ENCODE results near the gene HDHD5.

HDHD5 gene

GRCh38 chr22:17198170-17199002 is 39.3 kb upstream of the HDHD5 start:
- Histone ChIP-seq H3K23ac (ENCODE audit: low read length) (no peak overlapping the region), H3K36me3 (ENCODE audit: control insufficient read depth in 1 of 2, insufficient read depth in 2 of 2, low read length in 2 of 2) (no peaks in the 10 kb centered on the region), H3K4ac (ENCODE audit: low read depth, low read length) (peak overlapping the region; percentile 10), H4K91ac (ENCODE audit: low read depth, low read length) (peak overlapping the region; percentile 65), H2BK120ac (ENCODE audit: insufficient read depth, low read length, poor library complexity) (peak overlapping the region; percentile 11), H3K4me2 (ENCODE audit: low read length) (peak overlapping the region; percentile 62), H3K14ac (ENCODE audit: low read length) (peak overlapping the region; percentile 0), H3K4me1 (ENCODE audit: control insufficient read depth in 1 of 2, insufficient read depth in 2 of 2, low read length in 2 of 2) (peaks cover 4 to 6% of the 10 kb centered on the region in 2 experiments), H2AK5ac (ENCODE audit: low read length) (no peak overlapping the region), H3K9ac (ENCODE audit: low read length) (no peak overlapping the region), H2BK5ac (ENCODE audit: low read depth, low read length, poor library complexity) (no peak overlapping the region), H3K18ac (ENCODE audit: low read length) (no peak overlapping the region), H3K79me2 (ENCODE audit: control insufficient read depth, insufficient read depth, low read length, poor library complexity) (no peaks in the 10 kb centered on the region), H3K27ac (ENCODE audit: low read depth, low read length) (peak overlapping the region; percentile 41), H4K12ac (ENCODE audit: low read depth, low read length) (peak overlapping the region; percentile 33), H4K8ac (ENCODE audit: low read depth, low read length) (peak overlapping the region; percentile 73), H2AFZ (ENCODE audit: insufficient read depth, low read length, poor library complexity) (peak overlapping the region; percentile 38), H3K79me1 (ENCODE audit: low read length) (peaks cover 5% of the 10 kb centered on the region), H3K27me3 (ENCODE audit: insufficient read depth, low read length) (no peaks in the 10 kb centered on the region), H3K9me3 (ENCODE audit: insufficient read depth, low read depth, low read length) (no peaks in the 10 kb centered on the region), H2BK12ac (ENCODE audit: low read length) (no peak overlapping the region), H3K4me3 (ENCODE audit: low read depth, low read length) (peak overlapping the region; percentile 30)
- WGBS (ENCODE audit: extremely low coverage, insufficient coverage, insufficient read length): no CpG with 5 or more reads among the region's 29 CpGs
- DNase-seq: no peak

DNA sequence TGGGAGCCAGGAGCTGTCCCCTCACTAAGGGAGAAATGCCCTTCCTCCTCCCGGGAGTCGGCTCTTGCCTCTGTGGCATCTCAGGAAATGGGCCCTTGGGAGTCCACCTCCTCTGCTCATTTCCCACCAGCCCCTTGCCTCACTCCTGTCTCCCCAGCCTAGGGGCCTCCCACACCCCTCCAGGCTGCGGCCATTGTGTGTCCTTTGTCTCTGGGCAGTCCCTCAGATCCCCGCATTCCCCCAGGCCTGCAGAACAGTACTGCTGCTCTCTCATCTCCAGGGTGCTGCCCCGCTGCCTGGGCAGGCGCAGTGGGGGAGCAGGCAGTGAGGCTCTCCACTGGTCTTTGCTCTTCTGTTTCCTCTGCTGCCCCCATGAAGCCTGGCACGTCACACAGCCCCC is 35.1 kb upstream of the HDHD5 start:
- Histone ChIP-seq H3K4ac (ENCODE audit: low read depth, low read length) (no peak overlapping the region), H3K36me3 (ENCODE audit: control insufficient read depth in 1 of 2, insufficient read depth in 2 of 2, low read length in 2 of 2) (peaks cover 0 to 3% of the 10 kb centered on the region in 2 experiments), H2BK12ac (ENCODE audit: low read length) (no peak overlapping the region), H3K79me2 (ENCODE audit: control insufficient read depth, insufficient read depth, low read length, poor library complexity) (no peaks in the 10 kb centered on the region), H3K4me2 (ENCODE audit: low read length) (no peak overlapping the region), H3K23ac (ENCODE audit: low read length) (no peak overlapping the region), H3K27me3 (ENCODE audit: insufficient read depth, low read length) (no peaks in the 10 kb centered on the region), H3K14ac (ENCODE audit: low read length) (no peak overlapping the region), H3K9ac (ENCODE audit: low read length) (no peak overlapping the region), H3K18ac (ENCODE audit: low read length) (no peak overlapping the region), H3K4me1 (ENCODE audit: control insufficient read depth in 1 of 2, insufficient read depth in 2 of 2, low read length in 2 of 2) (peaks cover under 1 to 3% of the 10 kb centered on the region in 2 experiments), H3K4me3 (ENCODE audit: low read depth, low read length) (no peak overlapping the region), H4K91ac (ENCODE audit: low read depth, low read length) (no peak overlapping the region), H3K9me3 (ENCODE audit: insufficient read depth, low read depth, low read length) (no peaks in the 10 kb centered on the region), H2BK120ac (ENCODE audit: insufficient read depth, low read length, poor library complexity) (no peak overlapping the region), H2AFZ (ENCODE audit: insufficient read depth, low read length, poor library complexity) (no peak overlapping the region), H2AK5ac (ENCODE audit: low read length) (no peak overlapping the region), H3K79me1 (ENCODE audit: low read length) (peaks cover 4% of the 10 kb centered on the region), H2BK5ac (ENCODE audit: low read depth, low read length, poor library complexity) (no peak overlapping the region), H3K27ac (ENCODE audit: low read depth, low read length) (no peak overlapping the region), H4K12ac (ENCODE audit: low read depth, low read length) (no peak overlapping the region), H4K8ac (ENCODE audit: low read depth, low read length) (no peak overlapping the region)
- DNase-seq: no peak
- WGBS (ENCODE audit: extremely low coverage, insufficient coverage, insufficient read length): no CpG with 5 or more reads among the region's 7 CpGs

DNA sequence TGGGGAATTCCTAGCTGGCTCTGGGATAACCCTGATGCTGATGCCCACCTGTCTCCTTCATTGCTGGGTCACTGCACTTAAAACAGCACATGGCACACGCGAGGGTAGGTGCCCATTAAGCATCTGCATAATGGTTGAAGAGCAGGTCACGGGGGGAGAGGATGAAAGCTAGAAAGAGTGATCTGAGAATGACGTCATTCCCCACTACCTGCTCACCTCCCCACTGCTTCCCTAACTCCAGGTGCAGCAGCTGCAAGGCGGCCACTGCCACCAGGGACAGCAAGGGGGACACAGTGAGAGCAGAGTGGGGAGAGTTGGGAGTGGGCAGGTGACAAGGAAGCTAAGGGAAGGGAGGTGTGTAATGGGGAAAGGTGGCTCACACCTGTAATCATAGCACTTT is 33.1 kb upstream of the HDHD5 start:
- H3K18ac ChIP-seq (ENCODE audit: low read length): no peak overlapping the region
- H2AK5ac ChIP-seq (ENCODE audit: low read length): no peak overlapping the region
- H2BK12ac ChIP-seq (ENCODE audit: low read length): no peak overlapping the region
- H3K9me3 ChIP-seq (ENCODE audit: insufficient read depth, low read depth, low read length): no peaks in the 10 kb centered on the region
- H3K4me3 ChIP-seq (ENCODE audit: low read depth, low read length): no peak overlapping the region
- H2BK120ac ChIP-seq (ENCODE audit: insufficient read depth, low read length, poor library complexity): no peak overlapping the region
- no peak overlapping the region for H3K4me2 ChIP-seq (ENCODE audit: low read length)
- no peak overlapping the region for H3K9ac ChIP-seq (ENCODE audit: low read length)
- H3K4me1 ChIP-seq (ENCODE audit: control insufficient read depth in 1 of 2, insufficient read depth in 2 of 2, low read length in 2 of 2): no peaks in the 10 kb centered on the region
- H2BK5ac ChIP-seq (ENCODE audit: low read depth, low read length, poor library complexity): no peak overlapping the region
- H3K23ac ChIP-seq (ENCODE audit: low read length): no peak overlapping the region
- no peak overlapping the region for H2AFZ ChIP-seq (ENCODE audit: insufficient read depth, low read length, poor library complexity)
- H3K4ac ChIP-seq (ENCODE audit: low read depth, low read length): no peak overlapping the region
- DNase-seq: no peak
- no peaks in the 10 kb centered on the region for H3K27me3 ChIP-seq (ENCODE audit: insufficient read depth, low read length)
- H4K12ac ChIP-seq (ENCODE audit: low read depth, low read length): no peak overlapping the region
- H3K79me2 ChIP-seq (ENCODE audit: control insufficient read depth, insufficient read depth, low read length, poor library complexity): no peaks in the 10 kb centered on the region
- peaks cover 0 to 3% of the 10 kb centered on the region in 2 experiments for H3K36me3 ChIP-seq (ENCODE audit: control insufficient read depth in 1 of 2, insufficient read depth in 2 of 2, low read length in 2 of 2)
- H3K79me1 ChIP-seq (ENCODE audit: low read length): no peaks in the 10 kb centered on the region
- no CpG with 5 or more reads among the region's 5 CpGs for WGBS (ENCODE audit: extremely low coverage, insufficient coverage, insufficient read length)
- H4K91ac ChIP-seq (ENCODE audit: low read depth, low read length): no peak overlapping the region
- H3K14ac ChIP-seq (ENCODE audit: low read length): no peak overlapping the region
- no peak overlapping the region for H4K8ac ChIP-seq (ENCODE audit: low read depth, low read length)
- H3K27ac ChIP-seq (ENCODE audit: low read depth, low read length): no peak overlapping the region

DNA sequence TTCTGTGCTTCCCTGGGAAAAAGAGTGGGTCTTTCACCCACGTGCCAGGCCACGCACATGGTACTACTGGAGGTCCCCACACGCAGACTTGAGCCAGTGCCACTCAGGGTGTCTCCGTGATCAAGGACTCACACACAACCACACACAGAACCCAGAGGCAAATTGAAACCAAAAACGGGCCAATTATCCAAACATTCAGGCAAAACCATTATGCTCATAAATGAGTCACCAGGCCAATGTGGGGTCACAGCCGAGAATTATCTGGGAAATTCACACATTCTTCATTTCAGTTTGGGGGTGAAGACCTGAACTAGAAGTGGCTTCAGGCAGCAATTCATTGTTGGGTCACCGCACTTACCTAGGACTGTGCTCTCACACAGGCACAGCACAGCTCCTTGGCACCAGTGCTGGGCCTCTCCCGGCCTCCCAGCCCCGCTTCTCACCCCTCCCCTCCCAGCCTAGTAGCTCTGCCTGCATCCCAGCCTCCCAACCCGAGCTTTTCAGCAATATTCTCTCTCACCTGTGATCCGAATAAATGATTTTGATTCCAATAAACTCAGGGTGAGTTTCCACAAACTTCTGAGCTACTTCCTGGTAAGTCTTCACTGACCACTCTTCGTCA is 32.2 kb upstream of the HDHD5 start:
- Histone ChIP-seq H3K36me3 (ENCODE audit: control insufficient read depth in 1 of 2, insufficient read depth in 2 of 2, low read length in 2 of 2) (peaks cover 0 to 3% of the 10 kb centered on the region in 2 experiments), H4K12ac (ENCODE audit: low read depth, low read length) (no peak overlapping the region), H3K4me2 (ENCODE audit: low read length) (no peak overlapping the region), H2BK12ac (ENCODE audit: low read length) (no peak overlapping the region), H2BK5ac (ENCODE audit: low read depth, low read length, poor library complexity) (no peak overlapping the region), H3K79me2 (ENCODE audit: control insufficient read depth, insufficient read depth, low read length, poor library complexity) (no peaks in the 10 kb centered on the region), H3K4me1 (ENCODE audit: control insufficient read depth in 1 of 2, insufficient read depth in 2 of 2, low read length in 2 of 2) (no peaks in the 10 kb centered on the region), H3K14ac (ENCODE audit: low read length) (no peak overlapping the region), H2AFZ (ENCODE audit: insufficient read depth, low read length, poor library complexity) (no peak overlapping the region), H3K79me1 (ENCODE audit: low read length) (no peaks in the 10 kb centered on the region), H3K4ac (ENCODE audit: low read depth, low read length) (no peak overlapping the region), H4K91ac (ENCODE audit: low read depth, low read length) (no peak overlapping the region), H3K23ac (ENCODE audit: low read length) (no peak overlapping the region), H3K9me3 (ENCODE audit: insufficient read depth, low read depth, low read length) (no peaks in the 10 kb centered on the region), H3K27ac (ENCODE audit: low read depth, low read length) (no peak overlapping the region), H3K4me3 (ENCODE audit: low read depth, low read length) (no peak overlapping the region), H3K27me3 (ENCODE audit: insufficient read depth, low read length) (no peaks in the 10 kb centered on the region), H3K18ac (ENCODE audit: low read length) (no peak overlapping the region), H3K9ac (ENCODE audit: low read length) (no peak overlapping the region), H4K8ac (ENCODE audit: low read depth, low read length) (no peak overlapping the region), H2BK120ac (ENCODE audit: insufficient read depth, low read length, poor library complexity) (no peak overlapping the region), H2AK5ac (ENCODE audit: low read length) (no peak overlapping the region)
- no peak for DNase-seq
- no CpG with 5 or more reads among the region's 12 CpGs for WGBS (ENCODE audit: extremely low coverage, insufficient coverage, insufficient read length)

Measured in trophoblast cell (in vitro differentiated cells and primary cell).